Measurements from ENCODE around the gene DNAJC27.

- TF ChIP-seq ZBTB33 (CRISPR knock-in tag; IDR thresholded peaks at IDR 0.05) (no peak), MYC (IDR thresholded peaks at IDR 0.05; ENCODE audit: low read depth, low read length) (no peak), MYC (CRISPR knock-in tag; IDR thresholded peaks at IDR 0.05; ENCODE audit: borderline replicate concordance, low read depth) (no peak), MED1 (CRISPR knock-in tag; IDR thresholded peaks at IDR 0.05; ENCODE audit: borderline replicate concordance) (no peak), BMI1 (IDR thresholded peaks at IDR 0.05; ENCODE audit: low read length) (no peak), POLR3A (IDR thresholded peaks at IDR 0.05; ENCODE audit: borderline replicate concordance, extremely low read depth, insufficient read depth, insufficient read length) (no peak), ZNF398 (CRISPR knock-in tag; IDR thresholded peaks at IDR 0.05) (no peak), CTCF (IDR thresholded peaks at IDR 0.05 in 2 of 3, conservative IDR thresholded peaks at IDR 0.05 in 1 of 3; ENCODE audit: insufficient read depth in 2 of 3, low read depth in 1 of 3, low read length in 3 of 3) (no peak), EZH2 (IDR thresholded peaks at IDR 0.05; ENCODE audit: borderline replicate concordance, low read depth, low read length) (no peak), NFYB (IDR thresholded peaks at IDR 0.05; ENCODE audit: extremely low read depth, insufficient read length) (no peak), SP1 (CRISPR knock-in tag; IDR thresholded peaks at IDR 0.05) (no peak)
Measured at GRCh38 chr2:24985511-24985910, 13.8 kb upstream of the DNAJC27 start.

All from K562 (cell line).